ENCODE measurements around the gene ATP6V0D1.
A peak's percentile ranks its signal among the peaks of the same experiment; 100 is the strongest.

ATP6V0D1 gene

GRCh38 chr16:67474551-67475455, 6.2 kb downstream of the ATP6V0D1 start:
- Histone ChIP-seq H3K27ac (ENCODE audit: low read depth, low read length) (no peak overlapping the region), H3K4me1 (ENCODE audit: insufficient read depth, low read length) (peaks cover 38% of the 10 kb centered on the region), H3K9me3 (ENCODE audit: low read length) (no peaks in the 10 kb centered on the region), H3K9ac (ENCODE audit: low read length) (no peak overlapping the region), H3K36me3 (ENCODE audit: insufficient read depth, low read length) (no peaks in the 10 kb centered on the region), H3K27me3 (ENCODE audit: control insufficient read depth in 1 of 2, insufficient read depth in 2 of 2, low read length in 2 of 2) (no peaks in the 10 kb centered on the region), H3K4me3 (ENCODE audit: low read depth in 1 of 2, low read length in 2 of 2) (no peak overlapping the region)

- Histone ChIP-seq H3K9me3 (ENCODE audit: low read length) (no peaks in the 10 kb centered on the region), H3K27ac (ENCODE audit: low read depth, low read length) (no peak overlapping the region), H3K27me3 (ENCODE audit: control insufficient read depth in 1 of 2, insufficient read depth in 2 of 2, low read length in 2 of 2) (no peaks in the 10 kb centered on the region), H3K4me1 (ENCODE audit: insufficient read depth, low read length) (peaks cover 31% of the 10 kb centered on the region), H3K9ac (ENCODE audit: low read length) (no peak overlapping the region), H3K36me3 (ENCODE audit: insufficient read depth, low read length) (no peaks in the 10 kb centered on the region), H3K4me3 (ENCODE audit: low read depth in 1 of 2, low read length in 2 of 2) (no peak overlapping the region)
Measured at GRCh38 chr16:67471758-67472384, 9.1 kb downstream of the ATP6V0D1 start.

- Histone ChIP-seq H3K4me1 (ENCODE audit: insufficient read depth, low read length) (peaks cover 23% of the 10 kb centered on the region), H3K27me3 (ENCODE audit: control insufficient read depth in 1 of 2, insufficient read depth in 2 of 2, low read length in 2 of 2) (no peaks in the 10 kb centered on the region), H3K4me3 (ENCODE audit: low read depth in 1 of 2, low read length in 2 of 2) (no peak overlapping the region), H3K27ac (ENCODE audit: low read depth, low read length) (no peak overlapping the region), H3K9me3 (ENCODE audit: low read length) (no peaks in the 10 kb centered on the region), H3K36me3 (ENCODE audit: insufficient read depth, low read length) (no peaks in the 10 kb centered on the region), H3K9ac (ENCODE audit: low read length) (no peak overlapping the region)
Measured at GRCh38 chr16:67470359-67470758, 10.6 kb downstream of the ATP6V0D1 start.

- Histone ChIP-seq H3K4me3 (ENCODE audit: low read depth in 1 of 2, low read length in 2 of 2) (no peak overlapping the region), H3K4me1 (ENCODE audit: insufficient read depth, low read length) (peaks cover 32% of the 10 kb centered on the region), H3K9me3 (ENCODE audit: low read length) (no peaks in the 10 kb centered on the region), H3K27ac (ENCODE audit: low read depth, low read length) (no peak overlapping the region), H3K27me3 (ENCODE audit: control insufficient read depth in 1 of 2, insufficient read depth in 2 of 2, low read length in 2 of 2) (no peaks in the 10 kb centered on the region), H3K9ac (ENCODE audit: low read length) (no peak overlapping the region), H3K36me3 (ENCODE audit: insufficient read depth, low read length) (no peaks in the 10 kb centered on the region)
Measured at GRCh38 chr16:67468731-67469130, 12.2 kb downstream of the ATP6V0D1 start.

GRCh38 chr16:67466581-67466980, 14.4 kb downstream of the ATP6V0D1 start:
- Histone ChIP-seq H3K4me1 (ENCODE audit: insufficient read depth, low read length) (peaks cover 49% of the 10 kb centered on the region), H3K9me3 (ENCODE audit: low read length) (no peaks in the 10 kb centered on the region), H3K9ac (ENCODE audit: low read length) (no peak overlapping the region), H3K4me3 (ENCODE audit: low read depth in 1 of 2, low read length in 2 of 2) (no peak overlapping the region), H3K27ac (ENCODE audit: low read depth, low read length) (no peak overlapping the region), H3K36me3 (ENCODE audit: insufficient read depth, low read length) (no peaks in the 10 kb centered on the region), H3K27me3 (ENCODE audit: control insufficient read depth in 1 of 2, insufficient read depth in 2 of 2, low read length in 2 of 2) (no peaks in the 10 kb centered on the region)

- no peaks in the 10 kb centered on the region for H3K36me3 ChIP-seq (ENCODE audit: insufficient read depth, low read length)
- peaks cover 62% of the 10 kb centered on the region for H3K4me1 ChIP-seq (ENCODE audit: insufficient read depth, low read length)
- H3K9me3 ChIP-seq (ENCODE audit: low read length): no peaks in the 10 kb centered on the region
- no peak overlapping the region for H3K9ac ChIP-seq (ENCODE audit: low read length)
- no peak overlapping the region for H3K27ac ChIP-seq (ENCODE audit: low read depth, low read length)
- no peak overlapping the region for H3K4me3 ChIP-seq (ENCODE audit: low read depth in 1 of 2, low read length in 2 of 2)
- no peaks in the 10 kb centered on the region for H3K27me3 ChIP-seq (ENCODE audit: control insufficient read depth in 1 of 2, insufficient read depth in 2 of 2, low read length in 2 of 2)
Measured at GRCh38 chr16:67464565-67464964, 16.4 kb downstream of the ATP6V0D1 start.

- H3K36me3 ChIP-seq (ENCODE audit: insufficient read depth, low read length): no peaks in the 10 kb centered on the region
- no peak overlapping the region for H3K27ac ChIP-seq (ENCODE audit: low read depth, low read length)
- H3K9ac ChIP-seq (ENCODE audit: low read length): no peak overlapping the region
Measured at GRCh38 chr16:67463691-67464090, 17.3 kb downstream of the ATP6V0D1 start.

GRCh38 chr16:67463059-67463458, 17.9 kb downstream of the ATP6V0D1 start:
- Histone ChIP-seq H3K4me3 (ENCODE audit: low read depth in 1 of 2, low read length in 2 of 2) (no peak overlapping the region), H3K27ac (ENCODE audit: low read depth, low read length) (no peak overlapping the region), H3K9ac (ENCODE audit: low read length) (no peak overlapping the region), H3K27me3 (ENCODE audit: control insufficient read depth in 1 of 2, insufficient read depth in 2 of 2, low read length in 2 of 2) (no peaks in the 10 kb centered on the region), H3K36me3 (ENCODE audit: insufficient read depth, low read length) (no peaks in the 10 kb centered on the region), H3K4me1 (ENCODE audit: insufficient read depth, low read length) (peaks cover 77% of the 10 kb centered on the region), H3K9me3 (ENCODE audit: low read length) (no peaks in the 10 kb centered on the region)

More at GRCh38 chr16:67463691-67464090, 17.3 kb downstream of the ATP6V0D1 start:
- H3K4me3 ChIP-seq (ENCODE audit: low read depth in 1 of 2, low read length in 2 of 2): no peak overlapping the region
- no peaks in the 10 kb centered on the region for H3K27me3 ChIP-seq (ENCODE audit: control insufficient read depth in 1 of 2, insufficient read depth in 2 of 2, low read length in 2 of 2)
- no peaks in the 10 kb centered on the region for H3K9me3 ChIP-seq (ENCODE audit: low read length)
- H3K4me1 ChIP-seq (ENCODE audit: insufficient read depth, low read length): peaks cover 71% of the 10 kb centered on the region

- no peaks in the 10 kb centered on the region for H3K27me3 ChIP-seq (ENCODE audit: control insufficient read depth in 1 of 2, insufficient read depth in 2 of 2, low read length in 2 of 2)
- no peaks in the 10 kb centered on the region for H3K36me3 ChIP-seq (ENCODE audit: insufficient read depth, low read length)
- no peak overlapping the region for H3K27ac ChIP-seq (ENCODE audit: low read depth, low read length)
- no peak overlapping the region for H3K9ac ChIP-seq (ENCODE audit: low read length)
- peaks cover 81% of the 10 kb centered on the region for H3K4me1 ChIP-seq (ENCODE audit: insufficient read depth, low read length)
- H3K4me3 ChIP-seq (ENCODE audit: low read depth in 1 of 2, low read length in 2 of 2): no peak overlapping the region
- H3K9me3 ChIP-seq (ENCODE audit: low read length): no peaks in the 10 kb centered on the region
Measured at GRCh38 chr16:67462279-67462655, 18.7 kb downstream of the ATP6V0D1 start.

GRCh38 chr16:67461600-67462278, 19.2 kb downstream of the ATP6V0D1 start:
- Histone ChIP-seq H3K36me3 (ENCODE audit: insufficient read depth, low read length) (no peaks in the 10 kb centered on the region), H3K27ac (ENCODE audit: low read depth, low read length) (no peak overlapping the region), H3K4me1 (ENCODE audit: insufficient read depth, low read length) (peaks cover 86% of the 10 kb centered on the region), H3K9ac (ENCODE audit: low read length) (no peak overlapping the region), H3K27me3 (ENCODE audit: control insufficient read depth in 1 of 2, insufficient read depth in 2 of 2, low read length in 2 of 2) (no peaks in the 10 kb centered on the region), H3K9me3 (ENCODE audit: low read length) (no peaks in the 10 kb centered on the region), H3K4me3 (ENCODE audit: low read depth in 1 of 2, low read length in 2 of 2) (no peak overlapping the region)

GRCh38 chr16:67460961-67461360, 20.0 kb downstream of the ATP6V0D1 start:
- H3K36me3 ChIP-seq (ENCODE audit: insufficient read depth, low read length): no peaks in the 10 kb centered on the region
- no peak overlapping the region for H3K9ac ChIP-seq (ENCODE audit: low read length)
- no peaks in the 10 kb centered on the region for H3K9me3 ChIP-seq (ENCODE audit: low read length)
- H3K27me3 ChIP-seq (ENCODE audit: control insufficient read depth in 1 of 2, insufficient read depth in 2 of 2, low read length in 2 of 2): no peaks in the 10 kb centered on the region
- peak overlapping the region; percentile 10 for H3K27ac ChIP-seq (ENCODE audit: low read depth, low read length)
- peaks cover 92% of the 10 kb centered on the region for H3K4me1 ChIP-seq (ENCODE audit: insufficient read depth, low read length)
- no peak overlapping the region for H3K4me3 ChIP-seq (ENCODE audit: low read depth in 1 of 2, low read length in 2 of 2)
